Measurements from ENCODE around the gene PARVB. TPM values are rescaled to one million over a fixed set of nuclear protein-coding genes. Genes with fewer than 3 reads are reported as not detected.

Gene PARVB
- total and polyA plus RNA-seq, 2 of the 8 experiments (the other 6 are each of a cell fraction or from before 2014, with no cell fraction given): 14.5 to 18.6 TPM

- CTCF ChIA-PET (ENCODE audit: partially characterized antibody): interaction anchor here (0.6 to 5.7 kb wide), 67 partner anchors 10 to 650 kb away, joined by 3 to 100 read pairs (median 5); no protein-coding TSS in a partner anchor
- peaks cover 3 to 24% (median 19%) of the 10 kb centered on the region in 4 experiments; a peak in 5 of 8 replicates for H3K36me3 ChIP-seq (ENCODE audit: control insufficient read depth in 2 of 4, insufficient read depth in 4 of 4, low read length in 3 of 4)
Measured at GRCh38 chr22:43994006-43994405, 30.1 kb upstream of the PARVB start.

More at GRCh38 chr22:43994006-43994405, 30.1 kb upstream of the PARVB start:
- Histone ChIP-seq H3K9ac (replicated peaks in 1 of 4; ENCODE audit: extremely low read depth in 1 of 4, low read depth in 3 of 4, low read length in 3 of 4) (no peak overlapping the region), H4K5ac (ENCODE audit: insufficient read length, low read depth, low read length) (no peak overlapping the region), H3K27ac (ENCODE audit: low read depth, low read length) (no peak overlapping the region), H3K23me2 (ENCODE audit: low read depth, low read length) (no peaks in the 10 kb centered on the region), H3K9me3 (ENCODE audit: insufficient read depth in 2 of 2, low read depth in 1 of 2, low read length in 1 of 2) (no peaks in the 10 kb centered on the region), H4K20me1 (replicated peaks in 1 of 2; ENCODE audit: control insufficient read depth in 1 of 2, insufficient read depth in 2 of 2, low read length in 2 of 2) (peaks cover 0 to 9% of the 10 kb centered on the region in 2 experiments), H3K23ac (ENCODE audit: insufficient read length) (no peak overlapping the region), H2BK5ac (ENCODE audit: low read depth, low read length) (no peak overlapping the region), H2AFZ (ENCODE audit: low read length) (no peak overlapping the region), H3K18ac (ENCODE audit: extremely low read depth, low read length) (no peak overlapping the region), H2BK12ac (ENCODE audit: low read depth, low read length) (no peak overlapping the region), H3K79me1 (ENCODE audit: low read depth, low read length) (no peaks in the 10 kb centered on the region), H4K8ac (ENCODE audit: extremely low read depth, insufficient read depth, low read length) (no peak overlapping the region), H2BK120ac (replicated peaks; ENCODE audit: low read depth, low read length) (no peak overlapping the region), H3K14ac (ENCODE audit: insufficient read length) (no peak overlapping the region), H4K91ac (replicated peaks; ENCODE audit: insufficient read length, low read length) (no peak overlapping the region), H3K4me1 (replicated peaks in 1 of 4; ENCODE audit: control insufficient read depth in 3 of 4, insufficient read depth in 4 of 4, low read length in 3 of 4) (peaks cover 0 to 2% (median 1%) of the 10 kb centered on the region in 4 experiments; a peak in 3 of 7 replicates), H3K4ac (replicated peaks; ENCODE audit: insufficient read length, low read depth, low read length) (no peak overlapping the region), H3K56ac (replicated peaks; ENCODE audit: insufficient read length, low read depth, low read length) (no peak overlapping the region), H3K4me3 (ENCODE audit: extremely low read depth in 1 of 4, insufficient read depth in 2 of 4, low read depth in 3 of 4, low read length in 4 of 4) (no peak overlapping the region), H3K4me2 (ENCODE audit: insufficient read depth in 1 of 2, low read depth in 2 of 2, low read length in 2 of 2) (no peak overlapping the region), H3K27me3 (replicated peaks in 1 of 4; ENCODE audit: control insufficient read depth in 3 of 4, extremely low read depth in 1 of 4, insufficient read depth in 3 of 4, low read length in 3 of 4) (no peaks in the 10 kb centered on the region), H2AK5ac (ENCODE audit: low read depth, low read length) (no peak overlapping the region), H2BK20ac (ENCODE audit: low read length) (no peak overlapping the region), H2BK15ac (ENCODE audit: low read length) (no peak overlapping the region), H3K79me2 (ENCODE audit: control insufficient read depth in 1 of 2, insufficient read depth in 2 of 2, low read length in 2 of 2) (no peaks in the 10 kb centered on the region)
- FAIRE-seq: no peak
- 92% methylated on average over 11 of the region's 11 CpGs; no CpG with 5 or more reads in 1 of the 2 experiments for WGBS, 2 experiments (ENCODE audit: extremely low coverage in 1 of 2, insufficient coverage in 1 of 2, insufficient read length in 1 of 2, insufficient replicate concordance in 2 of 2, low coverage in 1 of 2, low lambda C conversion rate in 2 of 2, missing lambda C conversion rate in 1 of 2)
- TF ChIP-seq GABPA (IDR thresholded peaks at IDR 0.05; ENCODE audit: borderline replicate concordance, insufficient read depth, low read length) (no peak), NANOG (IDR thresholded peaks at IDR 0.05; ENCODE audit: insufficient read depth, low read depth, low read length, poor library complexity, severe bottlenecking) (no peak), CTBP2 (IDR thresholded peaks at IDR 0.05; ENCODE audit: borderline replicate concordance, insufficient read depth, insufficient read length, low read length) (no peak), TAF1 (IDR thresholded peaks at IDR 0.05; ENCODE audit: low read depth, low read length) (no peak), NRF1 (IDR thresholded peaks at IDR 0.05; ENCODE audit: low read depth, low read length) (no peak)
- DNase-seq (ENCODE audit: low read depth in 1 of 2, low spot score in 2 of 2): no peak
- POLR2A ChIA-PET (ENCODE audit: partially characterized antibody): no interaction called here
